ENCODE results near the gene GUCY2C.

GRCh38 chr12:14570231-14570630 lies 126.2 kb downstream of the GUCY2C start:
- TF ChIP-seq CTCF (conservative IDR thresholded peaks at IDR 0.05): no peak
- TF ChIP-seq ZFX (IDR thresholded peaks at IDR 0.05): no peak

All from C4-2B (cell line).